ENCODE results near the gene SPAG6.

SPAG6 gene

DNA sequence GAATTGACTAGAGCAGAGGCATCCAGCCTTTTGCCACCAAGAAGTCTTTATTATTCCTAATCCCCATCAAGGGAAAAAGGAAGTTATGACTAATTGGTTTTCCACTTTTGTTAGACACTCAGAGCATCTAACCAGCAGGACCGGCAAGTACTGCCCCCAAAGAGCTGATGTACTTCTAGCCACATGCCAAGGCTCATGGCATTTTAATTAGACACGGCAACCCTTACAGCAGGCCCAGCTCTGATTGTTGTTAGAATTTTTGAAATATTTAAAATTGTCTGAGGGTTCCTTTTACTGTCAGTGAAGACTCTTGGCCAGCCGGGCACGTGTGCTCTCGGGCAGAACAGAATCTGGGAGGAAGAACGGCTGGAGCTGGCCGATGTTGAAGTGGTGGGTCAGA, 114.8 kb downstream of the SPAG6 start:
- DNase-seq (ENCODE audit: low read depth in 2 of 2), result no peak

DNA sequence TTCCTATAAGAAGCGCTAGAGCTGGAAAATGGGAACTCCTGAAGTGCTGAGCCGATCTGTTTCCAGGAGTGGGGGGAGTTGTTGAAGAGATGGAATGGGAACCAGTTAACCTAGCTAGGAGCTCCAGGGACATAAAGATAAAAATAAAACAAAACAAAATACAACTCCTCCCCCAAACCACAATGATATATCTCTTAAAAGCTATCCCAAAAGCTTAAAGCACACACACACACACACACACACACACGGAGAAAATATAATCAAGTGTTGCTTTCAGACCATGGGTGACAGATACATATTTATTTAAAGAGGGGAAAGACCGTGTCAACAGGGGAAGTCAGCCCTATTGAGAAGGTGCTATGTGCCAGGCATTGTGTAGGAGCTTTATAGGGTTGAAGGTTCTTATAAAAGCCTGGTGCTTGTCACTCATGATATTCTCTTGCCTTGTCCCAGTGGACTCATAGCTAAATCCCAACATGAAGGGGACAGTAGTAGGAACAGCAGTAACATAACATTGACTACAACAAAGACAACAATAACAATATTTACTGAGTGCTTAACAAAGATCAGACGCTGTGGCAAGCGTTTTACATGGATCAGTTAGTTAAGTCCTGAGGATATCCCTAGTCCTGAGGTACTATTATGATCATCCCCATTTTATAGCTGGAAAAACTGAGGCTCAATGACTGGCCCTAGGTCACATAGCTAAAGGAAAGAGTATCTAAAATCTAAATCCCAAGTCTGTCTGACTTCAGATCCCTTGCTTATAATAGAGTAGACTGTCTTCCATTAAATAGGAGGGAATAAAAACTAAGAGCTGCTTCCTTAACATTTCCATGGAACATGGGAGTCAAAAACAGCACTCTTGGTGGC, 115.5 kb downstream of the SPAG6 start:
- no peak for DNase-seq (ENCODE audit: low read depth in 2 of 2)

DNA sequence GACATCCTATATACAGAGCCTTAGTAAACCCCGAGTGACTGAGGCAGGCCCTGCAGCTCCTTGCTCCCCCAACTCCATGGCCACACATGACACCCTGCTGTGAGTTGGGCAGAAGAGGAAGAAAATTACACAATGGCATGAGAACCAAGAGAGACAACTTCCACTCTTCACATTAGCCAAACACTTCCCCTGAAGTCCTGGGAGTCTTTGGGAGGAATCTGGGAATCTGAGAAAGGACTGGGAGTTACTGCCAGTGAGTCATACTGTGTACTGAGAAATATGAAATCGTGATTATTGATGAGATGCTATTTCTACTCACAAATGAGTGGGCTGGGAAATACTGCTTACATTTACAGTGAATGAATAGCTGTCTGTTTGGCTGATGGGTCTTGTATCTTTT, 116.6 kb downstream of the SPAG6 start:
- DNase-seq (ENCODE audit: low read depth in 2 of 2), result no peak

GRCh38 chr10:22463255-22463654, 118.0 kb downstream of the SPAG6 start:
- DNase-seq (ENCODE audit: low read depth in 2 of 2), result no peak

DNA sequence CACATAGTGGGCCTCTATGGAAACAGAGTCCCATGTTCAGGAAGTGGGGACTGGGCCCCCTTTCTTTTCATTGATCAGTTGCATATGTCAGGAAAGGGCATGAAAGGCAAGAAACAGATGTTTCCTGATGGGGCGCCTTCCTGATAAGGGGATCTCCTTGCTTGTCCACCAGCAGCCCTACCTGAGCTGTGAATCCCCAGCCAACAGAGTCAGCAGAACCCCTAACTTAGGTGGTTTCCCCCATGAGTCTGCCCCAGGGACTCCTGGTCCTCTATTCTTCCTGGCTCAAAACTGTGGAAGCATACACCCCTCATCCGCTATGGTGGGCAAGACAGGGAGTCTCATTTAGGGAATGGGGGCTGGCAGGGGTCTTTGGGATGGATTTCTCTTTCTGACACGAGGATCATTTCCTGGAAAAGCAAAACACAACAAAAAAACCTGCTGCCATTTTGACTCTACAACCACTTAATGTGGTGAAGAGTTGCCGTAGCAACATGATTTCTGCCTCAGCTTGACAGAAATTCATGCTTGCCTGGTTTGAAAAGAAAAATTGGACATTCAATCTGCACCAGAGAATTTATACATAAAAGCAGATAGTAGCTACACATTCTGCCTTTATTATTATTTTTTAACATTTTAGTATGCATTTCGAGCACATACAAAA, 119.8 kb downstream of the SPAG6 start:
- no peak for DNase-seq (ENCODE audit: low read depth in 2 of 2)

DNA sequence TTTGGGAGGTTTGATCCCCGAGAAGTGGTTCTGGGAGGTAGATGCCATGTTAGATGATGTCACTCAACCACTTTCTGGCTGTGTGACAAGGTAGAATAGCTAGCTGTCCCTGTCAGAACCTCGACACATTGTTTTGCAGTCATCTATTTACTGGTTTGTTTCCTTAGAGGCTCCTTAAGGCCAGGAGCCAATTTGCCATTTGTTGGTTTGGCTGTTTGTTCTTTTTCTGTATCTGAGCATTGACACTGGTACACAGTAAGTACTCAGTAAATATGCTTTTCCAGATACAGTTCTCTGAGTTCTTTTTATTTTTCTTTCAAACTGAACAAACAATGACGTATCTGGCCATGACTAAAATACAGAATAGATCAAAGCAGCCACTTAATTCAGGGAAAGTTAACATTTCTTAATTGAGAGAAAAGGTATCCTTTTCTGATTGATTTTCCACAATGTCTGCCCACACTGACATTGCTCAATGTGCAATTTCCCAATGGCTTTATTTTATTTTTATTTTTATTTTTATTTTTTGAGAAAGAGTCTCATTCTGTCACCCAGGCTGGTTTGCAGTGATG, 121.6 kb downstream of the SPAG6 start:
- DNase-seq (ENCODE audit: low read depth in 2 of 2), result no peak

All from stimulated activated CD8-positive, alpha-beta memory T cell treated with anti-CD3 and anti-CD28 coated beads, Interleukin-2, amount 100 ng/mL, for 48 hours (primary cell).